Amniotic stem cell (primary cell): ENCODE results near the gene YY1AP1.
"Not testable (repeated sequence)": the region's sequence is repeated elsewhere in the genome, so short reads cannot be mapped to it uniquely, and the experiment has no call there.

Experiments used
- DNase-seq: peaks from one replicate; lab custom pipeline; 2025; lab: John Stamatoyannopoulos, UW

Gene YY1AP1

DNA sequence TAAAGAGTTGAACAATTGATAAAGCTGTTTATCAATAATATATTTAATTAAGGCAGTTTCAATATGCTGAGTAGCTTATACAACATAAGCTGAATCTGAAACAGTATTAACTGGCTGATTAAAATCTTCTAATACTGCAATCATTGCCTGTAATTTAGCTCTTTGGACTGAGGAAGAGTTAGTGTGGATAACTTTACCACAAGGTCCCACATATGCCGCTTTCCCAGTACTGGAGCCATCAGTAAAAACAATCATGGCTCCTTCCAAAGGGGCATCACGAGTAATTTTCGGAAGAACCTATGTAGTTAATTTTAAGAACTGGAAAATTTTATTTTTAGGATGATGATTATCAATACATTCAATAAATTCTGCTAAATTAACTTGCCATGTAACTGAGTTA, 7.0 kb upstream of the YY1AP1 start:
- no peak for DNase-seq

GRCh38 chr1:155695072-155695471, 6.5 kb upstream of the YY1AP1 start:
- no peak for DNase-seq

GRCh38 chr1:155694167-155694566, 5.6 kb upstream of the YY1AP1 start:
- no peak for DNase-seq

- DNase-seq: no peak
These were observed 3.5 kb upstream of the YY1AP1 start for GRCh38 chr1:155691992-155692528.

GRCh38 chr1:155689081-155689607, 570 bp upstream of the YY1AP1 start, which contains the start of gene DAP3:
TSS of gene DAP3 (plus strand) at chr1:155689091. CDS start at chr1:155709780, 20,689 bp downstream.
- DNase-seq: not testable (repeated sequence)

GRCh38 chr1:155687705-155688323, 760 bp downstream of the YY1AP1 start:
- DNase-seq: not testable (repeated sequence)

DNA sequence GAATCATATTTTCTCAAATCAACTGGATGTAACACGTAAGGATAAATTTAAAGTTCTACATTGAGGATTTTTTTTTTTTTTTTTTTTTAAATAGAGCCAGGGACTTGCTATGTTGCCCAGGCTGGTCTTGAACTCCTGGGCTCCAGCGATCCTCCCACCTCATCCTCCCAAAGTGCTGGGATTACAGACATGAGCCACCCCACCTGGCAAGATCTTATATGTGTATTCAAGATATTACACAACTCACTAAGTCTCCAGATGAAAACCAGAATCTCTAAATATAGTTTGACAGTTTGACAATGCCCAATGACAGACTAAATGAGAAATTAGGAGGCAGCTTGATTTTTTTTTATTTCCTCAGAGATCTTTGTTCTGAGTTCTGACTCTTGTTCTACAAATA, 6.8 kb downstream of the YY1AP1 start:
- DNase-seq: no peak

GRCh38 chr1:155680531-155680930, 8.0 kb downstream of the YY1AP1 start:
- no peak for DNase-seq

- not testable (repeated sequence) for DNase-seq
These were observed 9.6 kb downstream of the YY1AP1 start for GRCh38 chr1:155678992-155679391.

DNA sequence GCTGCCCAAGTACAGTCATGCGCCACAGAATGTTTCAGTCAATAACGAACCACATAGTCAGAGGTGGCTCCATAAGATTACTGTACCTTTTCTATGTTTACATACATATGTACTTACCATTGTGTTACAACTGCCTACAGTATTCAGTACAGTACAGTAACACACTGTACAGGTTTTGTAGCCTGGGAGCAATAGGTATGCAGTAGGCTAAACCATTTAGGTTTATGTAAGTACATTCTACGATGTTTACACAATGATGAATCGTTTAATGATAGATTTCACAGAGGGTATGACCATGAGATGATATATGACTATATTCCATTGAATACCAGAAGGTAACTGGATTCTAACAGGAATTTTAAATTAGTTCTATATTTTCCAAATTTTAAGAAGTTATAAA, 10.5 kb downstream of the YY1AP1 start:
- no peak for DNase-seq

GRCh38 chr1:155673003-155673402, 15.6 kb downstream of the YY1AP1 start:
- DNase-seq: no peak

GRCh38 chr1:155671750-155672149, 16.8 kb downstream of the YY1AP1 start:
- DNase-seq: no peak

DNA sequence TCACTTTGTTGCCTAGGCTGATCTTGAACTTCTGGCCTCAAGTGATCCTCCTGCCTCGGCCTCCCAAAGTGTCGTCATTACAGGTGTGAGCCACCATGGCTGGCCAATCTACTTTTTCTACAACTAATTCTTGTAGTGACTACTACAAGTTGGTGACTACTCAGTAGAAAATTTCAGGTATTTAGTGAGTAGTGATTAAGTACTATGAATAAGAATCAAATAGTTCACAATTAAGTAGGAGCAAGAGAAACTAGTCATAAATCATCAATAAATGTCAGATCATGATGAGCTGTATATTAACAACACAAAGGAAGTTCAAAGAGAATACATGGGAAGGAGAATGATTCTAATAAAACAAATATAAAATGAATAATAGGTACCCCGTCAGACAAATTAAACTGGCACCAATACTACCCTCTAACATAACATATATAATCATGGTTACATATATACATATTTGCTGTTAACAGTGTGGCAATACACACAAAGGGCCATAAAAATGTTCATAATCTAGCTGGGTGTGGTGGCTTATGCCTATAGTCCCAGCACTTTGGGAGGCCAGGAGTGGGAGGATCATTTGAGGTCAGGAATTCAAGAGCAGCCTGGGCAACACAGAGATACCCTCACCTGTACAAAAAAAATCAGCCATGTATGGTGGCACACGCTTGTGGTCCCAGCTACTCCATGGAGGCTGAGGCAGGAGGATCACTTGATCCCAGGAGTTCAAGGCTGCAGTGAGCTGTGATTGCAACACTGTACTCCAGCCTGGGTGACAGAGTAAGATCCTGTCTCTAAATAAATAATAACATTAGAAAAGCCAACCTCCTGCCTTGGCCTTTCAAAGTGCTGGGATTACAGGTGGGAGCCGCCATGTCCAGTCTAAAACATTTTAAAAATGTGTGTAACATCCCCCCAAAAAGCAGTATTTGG, 19.1 kb downstream of the YY1AP1 start:
- DNase-seq: no peak

DNA sequence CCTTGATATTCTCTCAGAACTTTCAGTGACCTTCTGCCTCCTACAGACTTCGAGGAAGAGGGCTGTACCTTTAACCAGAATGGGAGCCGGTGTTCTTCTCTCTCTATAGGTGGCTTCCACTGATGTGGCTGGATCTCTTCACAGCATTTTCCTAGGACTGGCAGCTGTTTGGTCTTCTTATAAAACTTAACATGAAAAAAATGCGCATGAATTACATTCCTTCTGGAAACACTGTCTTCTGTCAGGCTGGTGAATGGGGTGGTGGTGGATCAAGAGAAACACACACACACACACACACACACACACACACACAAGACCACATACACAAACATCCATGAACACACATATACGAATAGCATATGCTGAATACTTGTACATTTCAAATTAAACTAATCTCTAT, 27.3 kb downstream of the YY1AP1 start:
- not testable (repeated sequence) for DNase-seq

GRCh38 chr1:155657463-155657862, 31.1 kb downstream of the YY1AP1 start:
- DNase-seq: no peak

DNA sequence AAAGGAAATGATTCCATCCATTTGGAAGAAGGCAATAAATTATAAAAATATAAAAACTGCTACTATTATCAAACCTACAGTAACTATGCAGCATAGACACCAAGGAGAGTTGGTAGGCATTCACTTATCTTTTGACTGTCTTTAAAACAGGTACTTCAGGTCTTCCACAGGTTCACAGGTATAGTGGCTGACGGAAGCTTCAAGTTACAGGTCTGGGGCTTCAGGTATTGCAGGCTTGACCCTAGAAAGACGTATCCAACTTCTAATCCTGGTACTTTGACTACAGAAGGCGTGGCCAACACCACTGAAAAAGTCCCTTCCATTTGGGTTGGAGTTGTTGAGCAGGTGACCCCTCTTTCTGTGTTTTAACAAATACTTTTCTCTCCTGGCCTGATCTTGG, 35.6 kb downstream of the YY1AP1 start:
- DNase-seq: no peak

DNA sequence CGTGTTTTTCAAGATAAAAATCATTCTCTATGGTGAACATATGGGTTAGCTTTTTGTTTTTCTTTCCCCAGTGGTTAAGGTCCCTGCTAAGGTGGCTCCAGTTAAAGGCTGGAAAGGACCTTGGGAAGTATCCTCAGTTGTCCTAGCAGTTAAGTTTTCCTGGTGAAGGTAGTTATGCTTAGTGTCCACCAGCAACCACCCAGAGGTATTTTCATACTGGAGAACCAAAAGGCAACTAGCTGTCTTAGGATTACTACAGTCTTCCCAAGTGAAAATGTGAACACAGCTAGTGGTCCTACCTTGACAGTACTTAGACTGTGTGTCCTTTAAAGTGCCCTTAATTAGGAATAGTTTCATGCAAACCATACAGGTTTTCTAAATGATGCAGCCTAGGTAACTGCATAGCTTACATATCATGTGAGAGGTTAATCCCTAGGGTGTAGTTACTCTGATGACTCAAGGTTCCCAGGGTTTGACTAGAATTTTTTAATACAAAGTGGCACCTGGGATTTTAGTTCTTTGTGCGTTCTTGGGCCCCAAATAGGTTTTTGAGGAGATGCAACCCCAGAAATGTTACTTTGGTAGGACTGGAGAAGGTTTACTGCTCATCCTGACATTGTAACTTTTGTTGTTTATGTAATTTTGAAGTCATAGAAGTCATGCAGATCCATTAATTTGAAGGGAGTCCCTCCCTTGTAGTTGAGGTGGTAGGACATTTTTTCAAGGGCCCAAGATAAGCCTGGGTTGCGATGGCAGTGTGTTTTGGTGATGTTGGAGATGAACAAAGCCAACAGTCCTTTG, 36.5 kb downstream of the YY1AP1 start:
- DNase-seq: no peak

DNA sequence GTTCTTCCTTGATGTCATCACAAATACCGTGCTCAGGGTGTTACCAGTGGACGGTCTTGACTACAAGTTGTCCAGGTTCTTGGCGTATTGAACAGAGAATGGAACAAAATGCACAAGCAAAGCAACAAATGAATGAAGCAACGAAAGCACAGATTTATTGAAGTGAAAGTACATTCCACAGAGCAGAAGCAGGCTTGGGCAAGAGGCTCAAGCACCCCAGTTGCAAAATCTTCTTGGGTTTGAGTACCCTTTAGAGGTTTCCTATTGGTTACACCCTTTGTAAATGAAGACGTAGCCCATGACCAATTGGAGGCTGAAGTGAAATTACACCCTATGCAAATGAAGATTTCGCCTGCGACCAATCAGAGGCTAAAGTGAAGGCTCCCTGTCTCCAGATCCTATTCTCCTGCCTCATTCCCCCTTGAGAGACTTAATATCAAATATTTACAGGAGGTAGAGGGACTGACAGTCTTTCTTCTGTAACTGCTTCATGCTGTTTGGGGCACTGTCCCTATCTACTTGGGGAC, 38.3 kb downstream of the YY1AP1 start:
- no peak for DNase-seq

DNA sequence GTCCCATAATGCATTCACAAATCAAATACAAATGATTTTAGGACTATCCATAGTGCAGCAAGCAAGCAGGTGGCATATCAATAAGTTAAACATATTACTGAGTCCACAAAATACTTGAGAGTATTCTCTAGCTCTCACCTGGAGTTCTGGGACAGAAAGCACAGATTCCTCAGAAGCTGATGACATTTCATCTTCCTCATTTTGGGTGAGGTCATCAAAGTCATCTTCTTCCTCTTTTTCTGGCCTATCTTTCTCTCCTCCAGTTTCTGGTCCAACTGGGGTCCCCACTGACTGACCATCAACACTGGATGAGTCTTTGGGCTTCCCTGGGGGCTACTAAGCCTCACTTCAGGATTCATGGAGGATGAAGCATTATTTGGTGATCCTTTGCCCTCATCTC, 38.9 kb downstream of the YY1AP1 start:
- no peak for DNase-seq

DNA sequence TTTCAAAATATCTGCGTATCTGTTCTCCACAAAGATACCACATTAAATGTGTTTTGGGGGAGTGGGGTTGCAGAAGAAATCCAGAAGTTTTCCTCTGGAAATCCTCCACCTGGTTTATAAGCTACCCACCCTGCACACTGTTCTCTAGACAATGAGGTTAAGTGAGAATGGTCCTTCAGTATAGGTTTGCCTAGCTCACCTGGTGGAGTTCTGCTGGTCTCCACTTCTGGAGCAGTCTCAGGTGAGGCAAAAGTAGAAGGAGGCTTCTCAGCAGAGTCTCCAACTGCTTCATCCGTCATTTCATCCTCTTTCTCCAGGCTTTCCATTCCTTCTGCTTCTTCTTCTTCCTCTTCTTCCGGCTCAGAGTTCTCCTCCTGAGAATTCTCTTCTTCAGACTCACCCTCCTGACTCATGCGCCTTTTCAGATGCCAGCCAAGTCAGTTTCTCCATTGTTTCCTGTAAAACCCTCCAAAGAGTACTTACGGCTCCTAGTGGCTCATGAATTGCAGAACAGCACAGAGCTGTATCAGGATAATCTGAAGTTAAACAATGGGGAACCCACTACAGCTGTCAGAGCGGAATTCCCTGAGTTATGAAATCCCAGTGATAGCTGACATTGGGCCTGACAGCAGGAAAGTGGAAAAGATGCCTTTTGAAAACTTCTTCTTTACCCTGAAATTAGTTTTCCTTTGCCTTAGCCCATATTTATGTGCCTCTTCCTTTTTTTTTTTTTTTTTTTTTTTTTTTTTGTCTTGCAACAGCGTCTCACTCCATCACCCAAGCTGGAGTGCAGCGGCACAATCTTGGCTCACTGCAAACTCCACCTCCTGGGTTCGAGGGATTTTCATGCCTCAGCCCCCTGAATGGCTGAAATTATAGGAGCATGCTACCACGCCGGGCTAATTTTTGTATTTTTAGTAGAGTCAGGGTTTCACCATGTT, 40.1 kb downstream of the YY1AP1 start:
- peak; percentile 65 for DNase-seq

DNA sequence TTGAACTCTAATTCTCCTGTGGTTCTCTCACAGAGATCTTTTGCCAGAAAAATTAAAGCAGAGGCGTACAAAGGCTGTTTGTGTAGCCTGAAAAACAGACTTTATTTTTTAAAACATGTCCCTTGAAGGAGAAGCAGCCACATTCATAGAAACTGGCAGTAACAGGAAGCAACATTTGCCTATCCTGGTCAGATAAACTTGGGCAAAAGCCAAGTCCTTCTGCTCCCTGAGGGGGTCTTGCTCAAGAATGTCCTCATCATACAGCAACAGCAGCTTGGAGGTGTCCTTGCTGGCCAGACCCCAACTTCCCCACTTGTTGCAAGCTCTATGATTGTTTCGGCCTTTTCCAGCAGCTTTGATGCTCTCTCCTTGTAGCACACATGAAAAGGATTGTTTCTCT, 42.3 kb downstream of the YY1AP1 start:
- DNase-seq: no peak
